Endothelial cell of umbilical vein (primary cell): ENCODE results near the gene TNFRSF1B. TPM values are rescaled to one million over a fixed set of nuclear protein-coding genes. Genes with fewer than 3 reads are reported as not detected.

Experiments
- BruUV-seq: library from RNA; stranded (reverse); fragments of 400-500 nt; replicated peaks from 2 replicates; lab custom pipeline; 2021; lab: Mats Ljungman, UMichigan
- CTCF ChIA-PET: fragments of 300-600, 350-600 bp; sonication (Branson Sonifier 250); formaldehyde crosslinking; loops from one replicate; lab custom pipeline; 2021; ENCODE audit warnings: antibody characterized with exemption, inconsistent platforms; lab: Charles Lee
- POLR2A ChIA-PET: fragments of 300-600, 350-600 bp; sonication (Branson Sonifier 250); formaldehyde crosslinking; loops from one replicate; lab custom pipeline; 2021; ENCODE audit warnings: antibody characterized with exemption, inconsistent platforms; lab: Charles Lee
- DNase-seq: peaks from one replicate; pipeline ENCODE4 v3.0.0-alpha.2; 2011; ENCODE audit warnings: low read depth, low spot score
- FAIRE-seq: peaks from 2 replicates; lab custom pipeline; 2011; peaks lifted over from hg19 to GRCh38; lab: Jason Lieb, UNC
- H2AFZ ChIP-seq: 2 replicates; pipeline ENCODE4 v1.6.0; 2012; ENCODE audit warnings: low read depth, low read length, control low read depth, inconsistent platforms
- H3K27ac ChIP-seq: 2 replicates; pipeline ENCODE4 v1.5.1; 2011; ENCODE audit warnings: low read depth, mild to moderate bottlenecking, control low read depth, low read length, moderate library complexity; ENCODE audit not compliant: insufficient read depth
- H3K27me3 ChIP-seq, 2 experiments: 2 replicates each; pipeline versions ENCODE4 v1.6.0 to v1.6.1; 2011; ENCODE audit warnings: low read length in 2 of 2, mixed read lengths in 1 of 2; ENCODE audit not compliant: control insufficient read depth in 2 of 2, insufficient read depth in 2 of 2
- H3K36me3 ChIP-seq, 2 experiments: 2 replicates in 1 of 2; 3 replicates in 1 of 2; pipeline ENCODE4 v1.5.1; 2011; ENCODE audit warnings: low read length in 2 of 2, mild to moderate bottlenecking in 1 of 2, moderate library complexity in 1 of 2; ENCODE audit not compliant: control insufficient read depth in 2 of 2, insufficient read depth in 2 of 2; ENCODE audit errors: extremely low read depth in 1 of 2
- H3K4me1 ChIP-seq: 3 replicates; pipeline ENCODE4 v1.5.1; 2011; ENCODE audit warnings: mild to moderate bottlenecking, low read length; ENCODE audit not compliant: control insufficient read depth, insufficient read depth; ENCODE audit errors: extremely low read depth
- H3K4me2 ChIP-seq: 2 replicates; pipeline ENCODE4 v1.6.1; 2011; ENCODE audit warnings: low read length, control low read depth, mixed read lengths; ENCODE audit not compliant: insufficient read depth
- H3K4me3 ChIP-seq, 3 experiments: fragments of 200-600 bp in 1 of 3; sonication (generic), shearing (Covaris generic) in 1 of 3; replicated peaks in 1 of 3; 2 replicates each; pipeline ENCODE4 v1.5.1; 2011 to 2016; ENCODE audit warnings: control low read depth in 3 of 3, low read length in 3 of 3, mild to moderate bottlenecking in 2 of 3, inconsistent platforms in 1 of 3, low read depth in 1 of 3, moderate library complexity in 1 of 3; ENCODE audit not compliant: insufficient read depth in 1 of 3
- H3K79me2 ChIP-seq: 2 replicates; pipeline ENCODE4 v1.6.0; 2012; ENCODE audit warnings: low read length, inconsistent platforms; ENCODE audit not compliant: control insufficient read depth, insufficient read depth
- H3K9ac ChIP-seq: replicated peaks from 2 replicates; pipeline ENCODE3; 2011; ENCODE audit warnings: low read length, control low read depth; ENCODE audit not compliant: insufficient read depth; ENCODE audit errors: extremely low read depth
- H3K9me1 ChIP-seq: replicated peaks from 3 replicates; pipeline ENCODE4 v1.6.0; 2011; ENCODE audit warnings: mild to moderate bottlenecking, low read length; ENCODE audit not compliant: control insufficient read depth, insufficient read depth; ENCODE audit errors: extremely low read depth
- H3K9me3 ChIP-seq: replicated peaks from 2 replicates; pipeline ENCODE4 v1.5.1; 2012; ENCODE audit warnings: low read length, inconsistent platforms; ENCODE audit not compliant: control insufficient read depth, insufficient read depth
- H4K20me1 ChIP-seq: replicated peaks from 2 replicates; pipeline ENCODE3; 2011; ENCODE audit warnings: mild to moderate bottlenecking, low read length; ENCODE audit not compliant: control insufficient read depth, insufficient read depth; ENCODE audit errors: extremely low read depth
- CTCF ChIP-seq, 2 donors: IDR thresholded peaks; 1 replicate in 1 of 2; 2 replicates in 1 of 2; pipeline ENCODE4 v1.5.1; 2011; ENCODE audit warnings: low read length in 2 of 2, mild to moderate bottlenecking in 2 of 2, moderate library complexity in 2 of 2, control low read depth in 1 of 2, inconsistent platforms in 1 of 2, low read depth in 1 of 2; ENCODE audit not compliant: insufficient read depth in 1 of 2; ENCODE audit errors: extremely low read depth in 1 of 2
- EZH2 ChIP-seq: IDR thresholded peaks from 2 replicates; pipeline ENCODE4 v1.6.1; 2012; ENCODE audit warnings: borderline replicate concordance, low read depth, mild to moderate bottlenecking, moderate library complexity, low read length, inconsistent platforms; ENCODE audit not compliant: severe bottlenecking
- FOS ChIP-seq: IDR thresholded peaks from 2 replicates; pipeline ENCODE4 v1.6.1; 2011; ENCODE audit warnings: mild to moderate bottlenecking, low read length, moderate library complexity, borderline replicate concordance; ENCODE audit not compliant: insufficient read depth
- GATA2 ChIP-seq: IDR thresholded peaks from 2 replicates; pipeline ENCODE4 v1.7.0; 2011; ENCODE audit warnings: low read depth, mild to moderate bottlenecking, moderate library complexity, mixed read lengths, low read length; ENCODE audit not compliant: insufficient read length, insufficient read depth
- JUN ChIP-seq: IDR thresholded peaks from 2 replicates; pipeline ENCODE4 v1.6.1; 2011; ENCODE audit warnings: borderline replicate concordance, low read depth; ENCODE audit not compliant: insufficient read length, insufficient read depth
- MAX ChIP-seq: IDR thresholded peaks from 2 replicates; pipeline ENCODE4 v1.6.1; 2011; ENCODE audit not compliant: insufficient read depth, insufficient read length
- MYC ChIP-seq: IDR thresholded peaks from one replicate; pipeline ENCODE4 v1.6.1; 2011; ENCODE audit warnings: mild to moderate bottlenecking, low read depth, low read length
- POLR2A ChIP-seq: IDR thresholded peaks from 2 replicates; pipeline ENCODE4 v1.6.1; 2012; ENCODE audit warnings: low read depth, mild to moderate bottlenecking, control low read depth, low read length
- POLR2AphosphoS5 ChIP-seq: IDR thresholded peaks from 2 replicates; pipeline ENCODE4 v1.6.1; 2012; ENCODE audit warnings: low read depth, mild to moderate bottlenecking, control low read depth, low read length, moderate library complexity; ENCODE audit not compliant: insufficient read depth
- dilution Hi-C: fragments of 300-500 bp; cut with MboI; formaldehyde crosslinking; loops from one replicate; pipeline ENCODE4 v1.15.0; 2019; ENCODE audit warnings: low sequenced_read_pairs; ENCODE audit not compliant: extremely low pct_ligation_motif_present
- intact Hi-C: fragments of 100-400 bp; cut with micrococcal nuclease; formaldehyde crosslinking; loops from one replicate; pipeline ENCODE4 v1.10.0; 2022
- polyA plus RNA-seq, 4 experiments: library from polyadenylated mRNA; depleted of rRNA in 3 of 4; stranded (reverse) in 3 of 4; unstranded in 1 of 4; fragments of >200 nt; gene quantifications; 2 replicates each; pipeline versions ENCODE4 v1.2.1 to v1.2.3, GENCODE V29; 2011 to 2012; ENCODE audit warnings: missing spikeins in 1 of 4
- total RNA-seq: library from RNA; stranded (reverse); gene quantifications from 2 replicates; pipeline ENCODE4 v1.2.3, GENCODE V29; 2021

The TNFRSF1B gene
- total and polyA plus RNA-seq, 2 donors (not counting 3 experiments of a cell fraction or from before 2014, with no cell fraction given) = 53.6 to 65.9 TPM

- POLR2A ChIA-PET = no interaction called here
- H3K9ac ChIP-seq = peak overlapping the region; percentile 28
- peak; percentile 85 for DNase-seq
- peak overlapping the region; percentile 13 for H3K4me2 ChIP-seq
- no peak overlapping the region for H2AFZ ChIP-seq
- H3K27ac ChIP-seq = peak overlapping the region; percentile 95
- H3K9me3 ChIP-seq = no peaks in the 10 kb centered on the region
- dilution Hi-C loops (no loop called here), intact Hi-C loops (loop anchor here (2.0 kb wide), 2 partner anchors 18 to 26 kb away; no protein-coding TSS in a partner anchor)
- H3K4me1 ChIP-seq = peaks cover 41% of the 10 kb centered on the region
- no peaks in the 10 kb centered on the region for H4K20me1 ChIP-seq
- BruUV-seq = no TSS peak
- TF ChIP-seq CTCF (IDR thresholded peaks at IDR 0.05; ENCODE audit: extremely low read depth in 1 of 2, insufficient read depth in 1 of 2, low read depth in 1 of 2, low read length in 2 of 2) = no peak
- TF ChIP-seq POLR2A = no peak
- peak; percentile 49 for TF ChIP-seq JUN
- no peak for TF ChIP-seq MAX
- peak; percentile 67 for TF ChIP-seq FOS
- no peak for TF ChIP-seq GATA2
- TF ChIP-seq EZH2 = no peak
- no peak for TF ChIP-seq MYC
- TF ChIP-seq POLR2AphosphoS5 = peak; percentile 70
- H3K4me3 ChIP-seq = no peak overlapping the region
- H3K9me1 ChIP-seq = no peaks in the 10 kb centered on the region
- peaks cover 12% of the 10 kb centered on the region for H3K79me2 ChIP-seq
- FAIRE-seq = peak; percentile 95
- no peaks in the 10 kb centered on the region for H3K27me3 ChIP-seq
- CTCF ChIA-PET = interaction anchor here (0.6 to 8.1 kb wide), 7 partner anchors 10 to 54 kb away, joined by 3 to 70 read pairs (median 7); no protein-coding TSS in a partner anchor
- no peaks in the 10 kb centered on the region for H3K36me3 ChIP-seq
Observed at GRCh38 chr1:12179111-12179519, 12.3 kb downstream of the TNFRSF1B start.
